ENCODE data around the gene GABARAPL2. TPM values are rescaled to one million over a fixed set of nuclear protein-coding genes. Genes with fewer than 3 reads are reported as not detected.

The GABARAPL2 gene
- total RNA-seq, 3 donors from 2014 or later (not counting 1 experiment from before 2014, with no cell fraction given), result 66.2 to 74.0 (median 71.3) TPM

DNA sequence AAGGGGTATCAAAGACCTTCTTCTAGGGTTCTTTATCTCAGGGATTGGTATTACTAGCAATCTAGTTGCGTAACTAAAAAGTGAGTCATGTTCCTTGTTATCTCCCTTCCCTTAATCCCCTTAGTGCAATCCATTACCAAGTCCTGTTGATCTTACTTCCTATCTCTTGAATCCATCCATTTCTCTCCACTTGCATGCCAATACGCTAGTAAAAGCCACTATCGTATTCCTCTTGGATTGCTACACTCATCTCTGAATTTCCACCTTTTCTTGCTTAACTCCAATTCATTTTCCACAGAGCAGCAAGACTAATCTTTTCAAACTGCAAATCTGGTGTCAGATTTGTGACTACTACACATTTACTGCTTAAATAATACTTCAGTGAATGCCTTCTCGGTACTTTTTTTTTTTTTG is 58.7 kb downstream of the GABARAPL2 start:
- DNase-seq (no peak), ATAC-seq (no peak)
- H3K36me3 Mint-ChIP-seq, result peaks cover 8% of the 10 kb centered on the region
- H3K4me3 ChIP-seq (ENCODE audit: low read length), result no peak overlapping the region
- no peak overlapping the region for H3K27ac ChIP-seq (ENCODE audit: low read length)
- 90% methylated on average over 4 of the region's 4 CpGs for WGBS (ENCODE audit: insufficient coverage)
- peaks cover 39% of the 10 kb centered on the region for H3K36me3 ChIP-seq (ENCODE audit: control insufficient read depth, insufficient read depth, low read length)
- peak overlapping the region; percentile 58 for H3K4me3 Mint-ChIP-seq
- TF ChIP-seq, protein P1, sequence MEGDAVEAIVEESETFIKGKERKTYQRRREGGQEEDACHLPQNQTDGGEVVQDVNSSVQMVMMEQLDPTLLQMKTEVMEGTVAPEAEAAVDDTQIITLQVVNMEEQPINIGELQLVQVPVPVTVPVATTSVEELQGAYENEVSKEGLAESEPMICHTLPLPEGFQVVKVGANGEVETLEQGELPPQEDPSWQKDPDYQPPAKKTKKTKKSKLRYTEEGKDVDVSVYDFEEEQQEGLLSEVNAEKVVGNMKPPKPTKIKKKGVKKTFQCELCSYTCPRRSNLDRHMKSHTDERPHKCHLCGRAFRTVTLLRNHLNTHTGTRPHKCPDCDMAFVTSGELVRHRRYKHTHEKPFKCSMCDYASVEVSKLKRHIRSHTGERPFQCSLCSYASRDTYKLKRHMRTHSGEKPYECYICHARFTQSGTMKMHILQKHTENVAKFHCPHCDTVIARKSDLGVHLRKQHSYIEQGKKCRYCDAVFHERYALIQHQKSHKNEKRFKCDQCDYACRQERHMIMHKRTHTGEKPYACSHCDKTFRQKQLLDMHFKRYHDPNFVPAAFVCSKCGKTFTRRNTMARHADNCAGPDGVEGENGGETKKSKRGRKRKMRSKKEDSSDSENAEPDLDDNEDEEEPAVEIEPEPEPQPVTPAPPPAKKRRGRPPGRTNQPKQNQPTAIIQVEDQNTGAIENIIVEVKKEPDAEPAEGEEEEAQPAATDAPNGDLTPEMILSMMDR (IDR thresholded peaks at IDR 0.05), result no peak
- peaks cover 51 to 55% of the 10 kb centered on the region in 2 donors for H3K4me1 Mint-ChIP-seq
- peak overlapping the region; percentile 69 to 93 for H3K27ac Mint-ChIP-seq
- H3K27me3 Mint-ChIP-seq (ENCODE audit: low read depth in 2 of 2), result no peaks in the 10 kb centered on the region
- H3K9me3 ChIP-seq (ENCODE audit: control insufficient read depth, insufficient read depth, low read length), result no peaks in the 10 kb centered on the region
- H3K27me3 ChIP-seq (ENCODE audit: control insufficient read depth, insufficient read depth, low read length), result no peaks in the 10 kb centered on the region
- H3K9me3 Mint-ChIP-seq, result no peaks in the 10 kb centered on the region
- H3K4me1 ChIP-seq (ENCODE audit: control insufficient read depth, insufficient read depth, low read length), result peaks cover 44% of the 10 kb centered on the region
- intact Hi-C loops (cut with micrococcal nuclease), result loop anchor here (5.0 kb wide), 1 partner anchor 163 kb away; the partner anchor contains the start of gene TMEM170A

DNA sequence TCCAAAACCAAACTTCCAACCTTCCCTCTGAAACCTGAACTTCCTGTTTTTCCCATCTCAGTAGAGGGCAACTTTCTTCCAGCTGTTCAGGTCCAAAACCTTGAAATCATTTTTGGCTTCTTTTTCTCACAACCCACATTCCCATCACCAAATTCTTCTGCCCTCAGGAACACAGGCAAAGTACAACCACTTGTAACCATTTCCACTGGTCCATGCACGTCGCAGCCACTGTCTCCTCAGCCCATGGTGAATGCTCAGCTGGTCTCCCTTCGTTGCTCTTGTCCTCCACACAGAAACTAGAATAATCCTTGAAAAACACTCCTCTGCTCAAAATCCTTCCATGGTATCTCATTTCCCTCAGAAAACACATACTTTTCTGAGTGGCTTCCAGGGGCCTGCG is 60.6 kb downstream of the GABARAPL2 start:
- TF ChIP-seq, protein P1 (IDR thresholded peaks at IDR 0.05), result no peak
- Mint-ChIP-seq H3K27me3 (ENCODE audit: low read depth in 2 of 2) (no peaks in the 10 kb centered on the region), H3K9me3 (no peaks in the 10 kb centered on the region), H3K36me3 (peaks cover 8% of the 10 kb centered on the region), H3K4me3 (no peak overlapping the region), H3K4me1 (peaks cover 36 to 37% of the 10 kb centered on the region in 2 donors), H3K27ac (peak overlapping the region; percentile 47 to 85)
- intact Hi-C loops (cut with micrococcal nuclease), result no loop called here
- no peak for ATAC-seq
- H3K36me3 ChIP-seq (ENCODE audit: control insufficient read depth, insufficient read depth, low read length), result peaks cover 54% of the 10 kb centered on the region
- H3K27me3 ChIP-seq (ENCODE audit: control insufficient read depth, insufficient read depth, low read length), result no peaks in the 10 kb centered on the region
- peaks cover 39% of the 10 kb centered on the region for H3K4me1 ChIP-seq (ENCODE audit: control insufficient read depth, insufficient read depth, low read length)
- H3K9me3 ChIP-seq (ENCODE audit: control insufficient read depth, insufficient read depth, low read length), result no peaks in the 10 kb centered on the region
- peak overlapping the region; percentile 17 for H3K27ac ChIP-seq (ENCODE audit: low read length)
- H3K4me3 ChIP-seq (ENCODE audit: low read length), result no peak overlapping the region
- WGBS (ENCODE audit: insufficient coverage), result 96% methylated on average over 4 of the region's 4 CpGs
- no peak for DNase-seq

Other genes with a start within 250 kb of the GABARAPL2 start
- 10 to 100 TPM; 32.2 to 38.8 (median 32.3) TPM for gene CFDP1, start 132.9 kb upstream of the GABARAPL2 start, total RNA-seq
- 10 to 100 TPM; 51.5 to 61.0 (median 53.9) TPM for gene TMEM170A, start 101.7 kb upstream of the GABARAPL2 start, total RNA-seq
- not detected for gene CHST6, start 70.9 kb upstream of the GABARAPL2 start, total RNA-seq
- gene CHST5, start 30.3 kb upstream of the GABARAPL2 start, total RNA-seq, result not detected
- 1 to 10 TPM; 2.1 to 2.7 (median 2.4) TPM for gene TMEM231, start 10.1 kb upstream of the GABARAPL2 start, total RNA-seq
- gene ADAT1, start 56.9 kb downstream of the GABARAPL2 start, total RNA-seq, result 10 to 100 TPM; 63.5 to 65.2 (median 64.8) TPM
- 100 to 1,000 TPM; 102 to 123 (median 114) TPM for gene KARS1, start 81.3 kb downstream of the GABARAPL2 start, total RNA-seq
- gene TERF2IP, start 81.4 kb downstream of the GABARAPL2 start, total RNA-seq, result 100 to 1,000 TPM; 104 to 125 (median 116) TPM
- not detected for gene CPHXL2, start 110.6 kb downstream of the GABARAPL2 start, total RNA-seq
- not detected for gene DUXB, start 135.1 kb downstream of the GABARAPL2 start, total RNA-seq
- not detected for gene CPHXL, start 160.1 kb downstream of the GABARAPL2 start, total RNA-seq